HEK293 (cell line): ENCODE measurements around the gene SLC25A31.
A peak's percentile ranks its signal among the peaks of the same experiment; 100 is the strongest.

Source experiments
- CTCF ChIA-PET: fragments of 350-600 bp; formaldehyde crosslinking; extraction: SDS; loops from one replicate; lab custom pipeline; 2021; ENCODE audit warnings: antibody characterized with exemption; lab: Yijun Ruan, JAX
- POLR2A ChIA-PET: fragments of 300-600 bp; formaldehyde crosslinking; extraction: SDS; loops from one replicate; lab custom pipeline; 2020; ENCODE audit warnings: antibody characterized with exemption, inconsistent platforms; lab: Yijun Ruan, JAX
- H3K27ac ChIP-seq: fragments of 200-500 bp; sonication (Bioruptor generic); 2 replicates; pipeline ENCODE4 v1.5.1; 2014; ENCODE audit warnings: low read depth, low read length, control low read depth, inconsistent platforms; ENCODE audit errors: extremely low read depth
- H3K36me3 ChIP-seq, 2 experiments: fragments of 200-500 bp in 1 of 2; sonication (Bioruptor generic) in 1 of 2; 1 replicate in 1 of 2; 2 replicates in 1 of 2; pipeline ENCODE4 v1.5.1; 2014 to 2017; ENCODE audit warnings: inconsistent platforms in 2 of 2, low read length in 2 of 2; ENCODE audit not compliant: control insufficient read depth in 2 of 2, insufficient read depth in 1 of 2
- H3K4me1 ChIP-seq: fragments of 200-500 bp; sonication (Bioruptor generic); 2 replicates; pipeline ENCODE4 v1.5.1; 2014; ENCODE audit warnings: mild to moderate bottlenecking, low read length, inconsistent platforms; ENCODE audit not compliant: control insufficient read depth, insufficient read depth
- H3K4me3 ChIP-seq: 2 replicates; pipeline ENCODE4 v1.5.1; 2011; ENCODE audit warnings: low read depth, mild to moderate bottlenecking, control low read depth, low read length, moderate library complexity
- H3K9me3 ChIP-seq: fragments of 200-500 bp; sonication (Bioruptor generic); 2 replicates; pipeline ENCODE4 v1.5.1; 2014; ENCODE audit warnings: low read depth, low read length, inconsistent platforms; ENCODE audit not compliant: control insufficient read depth, insufficient read depth
- HOXA7 ChIP-seq: sonication (generic); formaldehyde crosslinking; IDR thresholded peaks from 2 replicates; pipeline ENCODE4 v1.8.1; 2022; ENCODE audit warnings: missing genetic modification reagents, borderline replicate concordance
- PRDM1 ChIP-seq: fragments of 450-650 bp; formaldehyde crosslinking; IDR thresholded peaks from 2 replicates; pipeline ENCODE4; 2016; ENCODE audit warnings: missing biosample characterization, missing genetic modification characterization
- SCRT2 ChIP-seq: fragments of 450-650 bp; formaldehyde crosslinking; IDR thresholded peaks from 2 replicates; pipeline ENCODE4 v1.5.1; 2016; ENCODE audit warnings: missing biosample characterization, missing genetic modification characterization
- SP3 ChIP-seq: fragments of 450-650 bp; formaldehyde crosslinking; IDR thresholded peaks from 2 replicates; pipeline ENCODE4 v1.5.1; 2016; ENCODE audit warnings: missing biosample characterization, missing genetic modification characterization
- ZBTB17 ChIP-seq: fragments of 450-650 bp; formaldehyde crosslinking; IDR thresholded peaks from 2 replicates; pipeline ENCODE4 v1.5.1; 2016; ENCODE audit warnings: missing biosample characterization, missing genetic modification characterization
- ZFHX2 ChIP-seq: fragments of 450-650 bp; formaldehyde crosslinking; conservative IDR thresholded peaks from 2 replicates; pipeline ENCODE4 v1.5.1; 2016; ENCODE audit warnings: missing biosample characterization, missing genetic modification characterization
- ZNF121 ChIP-seq: fragments of 450-650 bp; formaldehyde crosslinking; IDR thresholded peaks from 2 replicates; pipeline ENCODE4 v1.5.1; 2016; ENCODE audit warnings: missing biosample characterization, missing genetic modification characterization
- ZNF184 ChIP-seq: fragments of 450-650 bp; IDR thresholded peaks from 2 replicates; pipeline ENCODE4 v1.5.1; 2018; ENCODE audit warnings: missing biosample characterization, mild to moderate bottlenecking, missing genetic modification characterization
- ZNF23 ChIP-seq: fragments of 450-650 bp; formaldehyde crosslinking; IDR thresholded peaks from 2 replicates; pipeline ENCODE4 v1.5.1; 2016; ENCODE audit warnings: missing biosample characterization, missing genetic modification characterization, borderline replicate concordance
- ZNF302 ChIP-seq: fragments of 450-650 bp; formaldehyde crosslinking; IDR thresholded peaks from 2 replicates; pipeline ENCODE4 v1.5.1; 2016; ENCODE audit warnings: missing biosample characterization, missing genetic modification characterization, low read depth
- ZNF324 ChIP-seq: fragments of 450-650 bp; formaldehyde crosslinking; IDR thresholded peaks from 2 replicates; pipeline ENCODE4 v1.5.1; 2016; ENCODE audit warnings: missing biosample characterization, missing genetic modification characterization
- ZNF341 ChIP-seq: fragments of 450-650 bp; formaldehyde crosslinking; IDR thresholded peaks from 2 replicates; pipeline ENCODE4; 2016; ENCODE audit warnings: low read depth, missing biosample characterization, missing genetic modification characterization
- ZNF423 ChIP-seq: fragments of 450-650 bp; formaldehyde crosslinking; IDR thresholded peaks from 2 replicates; pipeline ENCODE4 v1.5.1; 2016; ENCODE audit warnings: missing biosample characterization, missing genetic modification characterization
- ZNF521 ChIP-seq: fragments of 450-650 bp; formaldehyde crosslinking; IDR thresholded peaks from 2 replicates; pipeline ENCODE4 v1.5.1; 2017; ENCODE audit warnings: missing biosample characterization, mild to moderate bottlenecking, missing genetic modification characterization
- ZNF549 ChIP-seq: fragments of 450-650 bp; IDR thresholded peaks from 2 replicates; pipeline ENCODE4 v1.5.1; 2018; ENCODE audit warnings: missing biosample characterization, missing genetic modification characterization, mild to moderate bottlenecking, inconsistent platforms, moderate library complexity
- ZNF610 ChIP-seq: fragments of 450-650 bp; formaldehyde crosslinking; IDR thresholded peaks from 2 replicates; pipeline ENCODE4 v1.5.1; 2016; ENCODE audit warnings: missing biosample characterization, missing genetic modification characterization, borderline replicate concordance
- ZNF623 ChIP-seq: fragments of 450-650 bp; formaldehyde crosslinking; IDR thresholded peaks from 2 replicates; pipeline ENCODE4 v1.5.1; 2016; ENCODE audit warnings: missing biosample characterization, missing genetic modification characterization
- TF ChIP-seq, protein P1 (sequence below): fragments of 450-650 bp; formaldehyde crosslinking; IDR thresholded peaks from 2 replicates; pipeline ENCODE4 v1.5.1; 2016; ENCODE audit warnings: missing biosample characterization, missing genetic modification characterization, low read depth
- TF ChIP-seq, protein P2 (sequence below): fragments of 450-650 bp; formaldehyde crosslinking; IDR thresholded peaks from 2 replicates; pipeline ENCODE4 v1.5.1; 2016; ENCODE audit warnings: missing biosample characterization, missing genetic modification characterization
- TF ChIP-seq, protein P3 (sequence below): fragments of 450-650 bp; formaldehyde crosslinking; IDR thresholded peaks from 2 replicates; pipeline ENCODE4 v1.5.1; 2017; ENCODE audit warnings: missing biosample characterization, missing genetic modification characterization
- TF ChIP-seq, protein P4 (sequence below): fragments of 450-650 bp; formaldehyde crosslinking; IDR thresholded peaks from 2 replicates; pipeline ENCODE4 v1.5.1; 2016; ENCODE audit warnings: missing biosample characterization, missing genetic modification characterization, low read depth

Gene SLC25A31

DNA sequence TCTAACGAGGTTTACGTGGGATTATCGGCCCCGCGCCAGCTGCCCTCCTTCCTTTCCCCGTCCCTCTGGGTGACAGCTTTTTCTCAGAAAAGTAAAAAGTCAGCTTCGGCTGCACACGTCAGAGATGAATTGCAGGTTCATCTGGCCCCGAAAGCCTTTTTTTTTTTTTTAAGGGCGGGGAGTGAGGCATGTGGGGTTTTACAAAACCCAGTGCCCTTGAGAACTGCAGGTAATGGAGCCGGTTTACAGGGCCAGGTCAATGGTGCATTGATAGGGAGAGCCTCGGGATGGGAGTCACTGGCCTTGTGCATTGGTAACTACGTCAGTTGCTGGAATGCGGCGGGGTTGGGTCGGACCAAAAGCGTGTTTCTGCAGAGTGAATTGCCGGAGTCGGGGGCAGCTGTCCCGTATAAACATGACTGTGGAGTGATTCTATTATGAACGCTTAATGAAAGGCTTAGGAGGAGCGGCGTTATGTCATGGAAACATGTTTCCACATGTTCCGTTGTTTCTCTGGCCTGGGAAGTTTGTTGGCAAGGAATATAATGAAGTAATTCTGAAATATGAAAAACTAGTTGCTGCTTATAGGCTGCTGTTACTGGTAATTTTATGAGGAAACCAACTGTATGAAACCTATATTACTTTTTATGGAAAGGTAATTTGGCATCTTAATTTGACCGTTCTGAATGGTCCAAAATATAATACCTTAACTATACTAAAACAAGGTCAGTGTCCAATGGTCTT lies 53.0 kb downstream of the SLC25A31 start (continued):
- TF ChIP-seq, protein P1, sequence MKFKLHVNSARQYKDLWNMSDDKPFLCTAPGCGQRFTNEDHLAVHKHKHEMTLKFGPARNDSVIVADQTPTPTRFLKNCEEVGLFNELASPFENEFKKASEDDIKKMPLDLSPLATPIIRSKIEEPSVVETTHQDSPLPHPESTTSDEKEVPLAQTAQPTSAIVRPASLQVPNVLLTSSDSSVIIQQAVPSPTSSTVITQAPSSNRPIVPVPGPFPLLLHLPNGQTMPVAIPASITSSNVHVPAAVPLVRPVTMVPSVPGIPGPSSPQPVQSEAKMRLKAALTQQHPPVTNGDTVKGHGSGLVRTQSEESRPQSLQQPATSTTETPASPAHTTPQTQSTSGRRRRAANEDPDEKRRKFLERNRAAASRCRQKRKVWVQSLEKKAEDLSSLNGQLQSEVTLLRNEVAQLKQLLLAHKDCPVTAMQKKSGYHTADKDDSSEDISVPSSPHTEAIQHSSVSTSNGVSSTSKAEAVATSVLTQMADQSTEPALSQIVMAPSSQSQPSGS (tag by site-specific recombination), result peak; percentile 80
- no peak for TF ChIP-seq ZFHX2
- peak; percentile 54; the same call in 1 of the 2 replicates for TF ChIP-seq ZNF610 (tag by site-specific recombination)
- TF ChIP-seq, protein P2, sequence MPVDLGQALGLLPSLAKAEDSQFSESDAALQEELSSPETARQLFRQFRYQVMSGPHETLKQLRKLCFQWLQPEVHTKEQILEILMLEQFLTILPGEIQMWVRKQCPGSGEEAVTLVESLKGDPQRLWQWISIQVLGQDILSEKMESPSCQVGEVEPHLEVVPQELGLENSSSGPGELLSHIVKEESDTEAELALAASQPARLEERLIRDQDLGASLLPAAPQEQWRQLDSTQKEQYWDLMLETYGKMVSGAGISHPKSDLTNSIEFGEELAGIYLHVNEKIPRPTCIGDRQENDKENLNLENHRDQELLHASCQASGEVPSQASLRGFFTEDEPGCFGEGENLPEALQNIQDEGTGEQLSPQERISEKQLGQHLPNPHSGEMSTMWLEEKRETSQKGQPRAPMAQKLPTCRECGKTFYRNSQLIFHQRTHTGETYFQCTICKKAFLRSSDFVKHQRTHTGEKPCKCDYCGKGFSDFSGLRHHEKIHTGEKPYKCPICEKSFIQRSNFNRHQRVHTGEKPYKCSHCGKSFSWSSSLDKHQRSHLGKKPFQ (tag by site-specific recombination), result 0 out of 2 replicates have a peak, but pooled peaks have one; percentile 26
- no peak for TF ChIP-seq ZNF341 (tag by site-specific recombination)
- TF ChIP-seq SCRT2 (tag by site-specific recombination), result peak; percentile 34; the same call in 1 of the 2 replicates
- TF ChIP-seq ZNF121, result peak; percentile 94

DNA sequence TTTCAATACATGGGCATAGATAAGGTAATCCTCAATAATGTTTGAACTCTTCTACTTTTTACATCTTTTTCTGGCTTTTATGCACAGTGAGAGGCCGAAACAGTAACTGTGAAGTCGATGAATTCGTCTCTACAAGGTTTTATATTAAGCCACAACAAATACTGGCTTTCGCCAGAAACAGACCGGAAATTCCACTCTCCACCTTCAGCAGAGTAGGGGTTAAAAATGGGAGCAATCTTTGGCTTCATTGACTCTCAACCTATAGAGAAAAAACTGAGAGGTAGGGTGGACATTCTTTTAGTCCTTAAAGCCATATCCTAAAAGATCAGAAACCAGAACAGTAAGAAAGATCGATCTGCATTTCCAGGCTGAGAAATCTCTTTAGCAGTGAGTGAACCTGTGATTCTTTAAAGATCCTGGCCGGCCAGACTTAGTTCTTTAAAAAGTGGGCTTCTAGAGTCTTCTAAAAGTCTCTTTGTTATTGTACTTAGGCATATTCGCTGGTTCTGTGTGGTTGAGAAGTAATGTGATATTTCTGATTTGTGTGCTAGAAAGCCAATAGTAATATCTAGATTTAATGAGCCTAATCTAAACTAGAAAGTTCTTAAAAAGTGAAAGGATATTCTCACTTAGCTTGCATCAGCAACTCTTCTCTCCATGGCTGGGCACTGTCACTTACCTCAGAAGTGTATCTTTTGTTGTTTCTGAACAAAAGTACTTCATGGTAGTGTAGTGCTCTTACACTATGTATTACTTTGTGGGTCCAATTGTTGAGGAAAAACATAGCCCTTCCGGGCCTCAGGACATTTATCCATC lies 54.0 kb downstream of the SLC25A31 start:
- no peaks in the 10 kb centered on the region for H3K9me3 ChIP-seq
- peak overlapping the region; percentile 74 for H3K4me3 ChIP-seq
- ChIA-PET CTCF (no interaction called here), POLR2A (no interaction called here)
- TF ChIP-seq ZNF423 (tag by site-specific recombination) (no peak), ZBTB17 (peak; percentile 68), ZNF549 (tag by site-specific recombination) (no peak), PRDM1 (peak; percentile 90)
- TF ChIP-seq, protein P3, sequence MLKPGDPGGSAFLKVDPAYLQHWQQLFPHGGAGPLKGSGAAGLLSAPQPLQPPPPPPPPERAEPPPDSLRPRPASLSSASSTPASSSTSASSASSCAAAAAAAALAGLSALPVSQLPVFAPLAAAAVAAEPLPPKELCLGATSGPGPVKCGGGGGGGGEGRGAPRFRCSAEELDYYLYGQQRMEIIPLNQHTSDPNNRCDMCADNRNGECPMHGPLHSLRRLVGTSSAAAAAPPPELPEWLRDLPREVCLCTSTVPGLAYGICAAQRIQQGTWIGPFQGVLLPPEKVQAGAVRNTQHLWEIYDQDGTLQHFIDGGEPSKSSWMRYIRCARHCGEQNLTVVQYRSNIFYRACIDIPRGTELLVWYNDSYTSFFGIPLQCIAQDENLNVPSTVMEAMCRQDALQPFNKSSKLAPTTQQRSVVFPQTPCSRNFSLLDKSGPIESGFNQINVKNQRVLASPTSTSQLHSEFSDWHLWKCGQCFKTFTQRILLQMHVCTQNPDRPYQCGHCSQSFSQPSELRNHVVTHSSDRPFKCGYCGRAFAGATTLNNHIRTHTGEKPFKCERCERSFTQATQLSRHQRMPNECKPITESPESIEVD, result peak; percentile 21; the same call in 1 of the 2 replicates
- no peak overlapping the region for H3K27ac ChIP-seq
- H3K4me1 ChIP-seq, result no peaks in the 10 kb centered on the region
- peaks cover 0 to 3% of the 10 kb centered on the region in 2 experiments; a peak in 1 of 3 replicates for H3K36me3 ChIP-seq

DNA sequence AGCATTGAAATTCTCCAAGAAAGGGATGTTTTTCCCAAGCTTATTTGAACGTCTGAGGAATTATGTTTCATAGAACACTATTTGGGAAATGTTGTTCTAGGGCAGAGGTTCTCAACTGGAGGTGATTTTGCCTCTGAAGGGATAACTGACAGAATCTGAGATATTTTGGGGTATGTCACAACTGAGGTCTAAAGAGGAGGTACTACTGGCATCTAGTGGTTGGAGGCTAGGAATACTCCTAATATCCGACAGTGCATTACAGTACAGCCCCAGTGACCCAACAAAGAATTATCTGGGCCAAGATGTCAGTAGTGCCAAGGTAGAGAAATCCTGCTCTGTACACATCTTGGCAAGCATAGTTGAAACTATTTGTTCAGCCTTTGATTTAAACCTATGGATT lies 58.3 kb downstream of the SLC25A31 start:
- no peak overlapping the region for H3K4me3 ChIP-seq
- CTCF ChIA-PET, result interaction anchor here (0.5 kb wide), 2 partner anchors 209 to 649 kb away, joined by 3 to 4 read pairs; no protein-coding TSS in a partner anchor

More for the DNA sequence above, 58.3 kb downstream of the SLC25A31 start:
- H3K36me3 ChIP-seq, result peaks cover 0 to 3% of the 10 kb centered on the region in 2 experiments; a peak in 1 of 3 replicates
- TF ChIP-seq, protein P4, sequence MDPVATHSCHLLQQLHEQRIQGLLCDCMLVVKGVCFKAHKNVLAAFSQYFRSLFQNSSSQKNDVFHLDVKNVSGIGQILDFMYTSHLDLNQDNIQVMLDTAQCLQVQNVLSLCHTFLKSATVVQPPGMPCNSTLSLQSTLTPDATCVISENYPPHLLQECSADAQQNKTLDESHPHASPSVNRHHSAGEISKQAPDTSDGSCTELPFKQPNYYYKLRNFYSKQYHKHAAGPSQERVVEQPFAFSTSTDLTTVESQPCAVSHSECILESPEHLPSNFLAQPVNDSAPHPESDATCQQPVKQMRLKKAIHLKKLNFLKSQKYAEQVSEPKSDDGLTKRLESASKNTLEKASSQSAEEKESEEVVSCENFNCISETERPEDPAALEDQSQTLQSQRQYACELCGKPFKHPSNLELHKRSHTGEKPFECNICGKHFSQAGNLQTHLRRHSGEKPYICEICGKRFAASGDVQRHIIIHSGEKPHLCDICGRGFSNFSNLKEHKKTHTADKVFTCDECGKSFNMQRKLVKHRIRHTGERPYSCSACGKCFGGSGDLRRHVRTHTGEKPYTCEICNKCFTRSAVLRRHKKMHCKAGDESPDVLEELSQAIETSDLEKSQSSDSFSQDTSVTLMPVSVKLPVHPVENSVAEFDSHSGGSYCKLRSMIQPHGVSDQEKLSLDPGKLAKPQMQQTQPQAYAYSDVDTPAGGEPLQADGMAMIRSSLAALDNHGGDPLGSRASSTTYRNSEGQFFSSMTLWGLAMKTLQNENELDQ (tag by site-specific recombination), result no peak
- no peak for TF ChIP-seq HOXA7 (CRISPR knock-in tag)
- TF ChIP-seq ZNF184 (tag by site-specific recombination), result no peak
- TF ChIP-seq ZNF623, result no peak
- no peak for TF ChIP-seq ZNF324
- TF ChIP-seq ZNF521 (tag by site-specific recombination), result no peak
- TF ChIP-seq SP3 (tag by site-specific recombination), result no peak
- no peak for TF ChIP-seq ZNF23
- no peak for TF ChIP-seq ZNF302 (tag by site-specific recombination)
- POLR2A ChIA-PET, result no interaction called here
- H3K9me3 ChIP-seq, result no peaks in the 10 kb centered on the region
- no peak overlapping the region for H3K27ac ChIP-seq
- H3K4me1 ChIP-seq, result no peaks in the 10 kb centered on the region
